Activated gamma-delta T cell (primary cell): Measurements from ENCODE around the gene C19orf53.
"Not testable (repeated sequence)": the region's sequence is repeated elsewhere in the genome, so short reads cannot be mapped to it uniquely, and the experiment has no call there.

ENCODE experiments used
- DNase-seq: peaks from one replicate; lab custom pipeline; 2025; lab: John Stamatoyannopoulos, UW

Gene C19orf53

DNA sequence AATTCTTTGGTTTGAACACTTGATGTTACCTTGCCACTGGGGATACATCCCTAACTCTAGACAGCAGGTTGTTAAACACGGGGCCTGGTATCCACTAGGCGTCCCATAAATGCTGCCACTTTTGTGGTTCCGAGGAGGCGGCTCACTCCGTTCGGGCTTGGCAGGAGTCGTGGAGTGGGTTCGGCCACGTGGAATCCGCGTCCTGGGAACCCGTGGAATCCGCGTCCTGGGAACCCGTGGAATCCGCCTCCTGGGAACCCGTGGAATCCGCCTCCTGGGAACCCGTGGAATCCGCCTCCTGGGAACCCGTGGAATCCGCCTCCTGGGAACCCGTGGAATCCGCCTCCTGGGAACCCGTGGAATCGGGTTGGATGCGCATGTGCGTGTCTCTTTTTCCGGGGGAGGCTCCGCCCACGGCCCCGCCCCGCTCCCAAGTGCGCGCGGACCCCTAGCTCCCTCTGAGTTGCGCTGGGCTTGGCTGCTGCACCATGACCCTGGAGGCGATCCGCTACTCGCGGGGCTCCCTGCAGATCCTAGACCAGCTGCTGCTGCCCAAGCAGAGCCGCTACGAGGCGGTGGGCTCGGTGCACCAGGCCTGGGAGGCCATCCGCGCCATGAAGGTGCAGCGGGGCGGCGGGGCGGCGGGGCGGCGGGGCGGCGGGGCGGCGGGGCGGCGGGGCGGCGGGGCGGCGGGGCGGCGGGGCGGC lies 10.0 kb upstream of the C19orf53 start, which contains the start of gene MRI1:
Gene MRI1 (plus strand): TSS at position 422 of the 707 bp plus-strand sequence. CDS start 67 bp downstream, at position 489.
- DNase-seq, result peak; percentile 37

DNA sequence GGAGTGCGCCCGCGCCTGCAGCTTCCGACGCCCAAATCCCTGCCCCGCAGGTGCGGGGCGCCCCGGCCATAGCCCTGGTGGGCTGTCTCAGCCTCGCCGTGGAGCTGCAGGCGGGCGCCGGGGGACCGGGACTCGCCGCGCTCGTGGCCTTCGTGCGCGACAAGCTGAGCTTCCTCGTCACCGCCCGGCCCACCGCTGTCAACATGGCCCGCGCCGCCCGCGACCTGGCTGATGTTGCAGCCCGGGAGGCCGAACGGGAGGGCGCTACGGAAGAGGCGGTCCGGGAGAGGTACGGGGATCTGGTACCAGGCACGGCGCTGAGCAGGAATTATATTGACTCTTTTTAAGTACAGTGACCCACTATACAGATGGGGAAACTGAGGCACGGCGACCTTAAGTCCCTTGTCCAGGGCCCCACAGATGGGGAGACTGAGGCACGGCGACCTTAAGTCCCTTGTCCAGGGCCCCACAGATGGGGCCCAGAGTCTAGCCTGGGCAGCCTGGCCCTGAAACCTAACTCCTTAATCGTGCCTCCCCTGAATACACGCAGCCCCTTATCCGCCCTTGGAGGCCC lies 9.3 kb upstream of the C19orf53 start:
- peak; percentile 22 for DNase-seq

DNA sequence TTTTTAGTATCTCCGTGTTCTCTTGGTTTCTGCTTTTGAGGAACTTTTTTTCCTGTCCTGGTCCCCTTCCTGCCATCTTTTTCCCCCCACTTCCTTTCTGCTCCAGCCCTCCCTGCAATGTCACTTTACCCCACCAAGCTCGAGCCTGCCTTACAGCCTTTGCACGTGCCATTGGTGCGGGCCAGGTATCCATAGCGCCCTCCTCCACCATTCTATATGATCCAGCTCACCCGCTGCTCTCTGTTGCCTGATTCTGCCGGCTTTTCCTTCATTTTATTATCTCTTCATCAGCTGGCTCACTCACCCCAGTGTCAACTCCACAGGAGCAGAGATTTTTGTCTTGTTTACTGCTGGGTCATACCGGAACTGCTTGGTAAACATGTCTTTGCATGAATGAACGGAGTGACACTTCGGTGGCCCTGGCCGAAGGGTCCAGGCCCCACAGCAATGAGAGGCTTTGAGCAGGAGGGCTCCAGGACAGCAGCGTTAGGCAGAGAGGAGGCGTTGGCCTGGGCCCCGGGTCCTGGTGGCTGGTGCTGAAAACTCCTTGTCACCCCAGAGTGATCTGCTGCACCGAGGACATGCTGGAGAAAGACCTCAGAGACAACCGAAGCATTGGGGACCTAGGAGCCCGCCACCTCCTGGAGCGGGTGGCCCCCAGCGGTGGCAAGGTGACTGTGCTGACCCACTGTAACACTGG lies 8.7 kb upstream of the C19orf53 start:
- DNase-seq, result no peak

DNA sequence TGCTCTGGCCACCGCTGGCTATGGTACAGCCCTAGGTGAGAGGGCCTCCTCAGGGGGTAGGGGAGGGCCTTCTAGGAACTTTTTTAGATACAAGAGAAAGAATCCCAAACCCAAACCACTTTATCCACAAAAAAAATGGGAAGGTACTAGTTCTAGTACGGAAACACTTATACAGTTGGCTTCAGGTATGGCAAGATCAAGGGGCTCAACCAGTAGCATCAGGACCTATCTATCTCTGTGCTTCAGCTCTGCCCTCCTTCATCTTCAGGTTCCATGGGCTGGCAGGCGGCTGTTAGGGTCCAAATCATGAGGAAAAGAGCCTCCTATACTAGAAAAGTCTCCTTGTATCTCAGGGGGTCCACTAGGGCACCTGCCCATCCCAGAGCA lies 8.2 kb upstream of the C19orf53 start:
- no peak for DNase-seq

DNA sequence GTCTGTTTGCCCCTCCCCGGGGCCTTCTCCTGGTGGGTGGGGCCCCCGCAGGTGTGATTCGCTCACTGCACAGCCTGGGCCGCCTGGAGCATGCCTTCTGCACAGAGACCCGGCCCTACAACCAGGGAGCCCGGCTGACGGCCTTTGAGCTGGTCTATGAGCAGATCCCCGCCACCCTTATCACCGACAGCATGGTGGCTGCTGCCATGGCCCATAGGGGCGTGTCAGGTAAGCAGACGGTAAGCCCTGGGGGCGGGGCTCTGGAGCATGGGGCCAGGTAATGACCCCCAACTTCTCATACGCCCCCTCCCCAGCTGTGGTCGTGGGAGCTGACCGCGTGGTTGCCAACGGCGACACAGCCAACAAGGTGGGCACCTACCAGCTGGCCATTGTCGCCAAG lies 5.7 kb upstream of the C19orf53 start:
- DNase-seq, result no peak

DNA sequence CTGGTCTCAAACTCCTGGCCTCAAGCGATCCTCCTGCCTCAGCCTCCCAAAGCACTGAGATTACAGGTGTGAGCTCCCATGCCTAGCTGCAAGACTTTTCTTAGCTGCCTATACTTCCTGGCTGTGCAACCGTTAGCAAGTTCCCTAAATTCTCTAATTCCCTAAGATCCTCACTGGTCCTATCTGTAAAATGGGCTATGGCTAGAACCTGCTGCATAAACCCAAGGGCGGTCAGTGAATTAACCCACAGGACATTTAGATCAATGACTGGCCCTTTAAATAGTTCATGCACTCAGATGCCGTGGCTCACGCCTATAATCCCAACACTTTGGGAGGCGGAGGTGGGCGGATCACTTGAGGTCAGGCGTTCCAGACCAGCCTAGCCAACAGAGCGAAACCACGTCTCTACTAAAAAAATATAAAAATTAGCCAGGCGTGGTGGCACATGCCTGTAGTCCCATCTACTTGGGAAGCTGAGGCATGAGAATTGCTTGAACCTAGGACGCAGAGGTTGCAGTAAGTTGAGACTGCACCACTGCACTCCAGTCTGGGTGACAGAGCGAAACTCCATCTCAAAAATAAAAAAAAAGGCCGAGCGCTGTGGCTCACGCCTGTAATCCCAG lies 4.1 kb upstream of the C19orf53 start:
- DNase-seq, result no peak

DNA sequence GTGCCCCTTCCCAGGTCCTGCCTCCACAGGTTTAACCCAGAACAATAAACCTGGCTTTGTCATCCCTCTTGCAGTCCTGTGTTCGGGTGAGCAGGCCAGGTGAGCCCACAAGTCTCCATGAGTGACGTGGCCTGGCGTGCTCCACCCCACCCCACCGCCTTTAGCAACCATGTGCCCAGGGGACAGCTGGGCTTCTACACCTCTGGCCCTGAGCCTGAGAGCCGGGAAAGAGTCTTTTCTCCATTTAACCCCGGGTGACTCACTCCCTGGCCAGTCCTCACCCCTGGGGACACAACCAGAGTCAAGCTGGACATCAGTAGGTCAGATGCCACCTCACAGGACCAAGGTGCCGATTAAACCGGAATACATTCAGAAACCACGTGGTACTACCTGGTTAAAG lies 4.1 kb downstream of the C19orf53 start:
- no peak for DNase-seq

DNA sequence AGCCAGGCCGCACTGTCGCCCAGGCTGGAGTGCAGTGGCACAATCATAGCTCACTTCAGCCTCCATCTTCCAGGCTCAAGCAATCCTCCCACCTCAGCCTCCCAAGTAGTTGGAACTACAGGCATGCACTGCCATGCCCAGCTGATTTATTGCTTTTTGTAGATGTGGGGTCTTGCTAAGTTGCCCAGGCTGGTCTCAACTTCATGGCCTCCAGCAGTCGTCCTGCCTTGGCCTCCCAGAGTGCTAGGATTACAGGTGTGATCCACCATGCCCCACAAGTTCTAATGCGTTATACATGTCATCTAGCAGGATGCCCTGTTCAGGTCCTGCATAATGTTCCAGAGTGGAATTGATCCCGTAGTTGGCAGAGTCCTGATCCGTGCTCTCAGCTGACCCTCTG lies 4.6 kb downstream of the C19orf53 start:
- DNase-seq, result no peak

DNA sequence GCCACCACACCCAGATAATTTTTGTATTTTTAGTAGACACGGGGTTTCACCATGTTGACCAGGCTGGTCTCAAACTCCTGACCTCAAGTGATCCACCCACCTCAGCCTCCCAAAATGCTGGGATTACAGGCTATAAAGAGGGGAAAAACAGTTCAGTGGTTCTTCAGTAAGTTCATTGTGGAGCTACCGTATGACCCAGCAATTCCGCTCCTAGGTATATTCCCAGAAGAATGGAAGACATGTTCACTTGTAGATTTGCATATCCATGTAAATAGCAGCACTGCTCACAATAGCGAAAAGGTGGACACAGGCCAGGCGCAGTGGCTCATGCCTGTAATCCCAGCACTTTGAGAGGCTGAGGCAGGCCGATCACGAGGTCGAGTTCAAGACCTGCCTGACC lies 5.5 kb downstream of the C19orf53 start:
- DNase-seq, result not testable (repeated sequence)

DNA sequence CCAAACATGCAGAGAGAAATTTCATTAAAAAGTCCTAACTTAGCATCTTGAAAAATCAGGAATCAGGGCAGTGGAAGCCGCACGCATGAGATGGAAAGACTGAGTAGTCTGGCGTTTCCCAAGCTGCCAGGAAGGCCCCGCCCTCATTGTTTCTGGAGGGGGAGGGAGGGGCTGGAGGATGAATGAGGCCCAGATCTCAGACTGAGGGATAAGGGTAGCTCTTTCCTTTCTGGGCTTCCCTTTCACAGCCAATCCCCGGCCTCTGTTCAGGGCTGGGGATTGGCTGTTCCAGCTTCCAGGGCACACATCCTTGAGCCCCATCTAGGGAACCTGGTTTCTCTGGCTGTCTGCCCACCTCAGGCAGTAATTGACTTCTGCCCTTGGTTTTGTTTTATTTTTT lies 7.3 kb downstream of the C19orf53 start:
- DNase-seq, result no peak

DNA sequence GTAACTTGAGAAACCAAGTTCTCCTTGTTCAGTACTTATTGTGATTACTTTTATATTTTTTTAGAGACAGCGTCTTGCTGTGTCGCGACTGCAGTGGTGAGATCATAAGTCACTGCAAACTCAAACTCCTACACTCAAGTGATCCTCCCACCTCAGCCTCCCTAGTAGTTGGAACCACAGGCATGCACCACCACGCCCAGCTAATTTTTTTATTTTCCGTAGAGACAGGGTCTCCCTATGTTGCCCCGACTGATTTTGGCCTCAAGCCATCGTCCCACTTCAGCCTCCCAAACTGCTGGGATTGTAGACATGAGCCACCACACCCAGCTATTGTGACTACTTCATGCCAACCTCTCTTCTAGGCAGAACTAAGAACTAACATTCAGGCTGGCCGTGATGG lies 8.3 kb downstream of the C19orf53 start:
- no peak for DNase-seq

DNA sequence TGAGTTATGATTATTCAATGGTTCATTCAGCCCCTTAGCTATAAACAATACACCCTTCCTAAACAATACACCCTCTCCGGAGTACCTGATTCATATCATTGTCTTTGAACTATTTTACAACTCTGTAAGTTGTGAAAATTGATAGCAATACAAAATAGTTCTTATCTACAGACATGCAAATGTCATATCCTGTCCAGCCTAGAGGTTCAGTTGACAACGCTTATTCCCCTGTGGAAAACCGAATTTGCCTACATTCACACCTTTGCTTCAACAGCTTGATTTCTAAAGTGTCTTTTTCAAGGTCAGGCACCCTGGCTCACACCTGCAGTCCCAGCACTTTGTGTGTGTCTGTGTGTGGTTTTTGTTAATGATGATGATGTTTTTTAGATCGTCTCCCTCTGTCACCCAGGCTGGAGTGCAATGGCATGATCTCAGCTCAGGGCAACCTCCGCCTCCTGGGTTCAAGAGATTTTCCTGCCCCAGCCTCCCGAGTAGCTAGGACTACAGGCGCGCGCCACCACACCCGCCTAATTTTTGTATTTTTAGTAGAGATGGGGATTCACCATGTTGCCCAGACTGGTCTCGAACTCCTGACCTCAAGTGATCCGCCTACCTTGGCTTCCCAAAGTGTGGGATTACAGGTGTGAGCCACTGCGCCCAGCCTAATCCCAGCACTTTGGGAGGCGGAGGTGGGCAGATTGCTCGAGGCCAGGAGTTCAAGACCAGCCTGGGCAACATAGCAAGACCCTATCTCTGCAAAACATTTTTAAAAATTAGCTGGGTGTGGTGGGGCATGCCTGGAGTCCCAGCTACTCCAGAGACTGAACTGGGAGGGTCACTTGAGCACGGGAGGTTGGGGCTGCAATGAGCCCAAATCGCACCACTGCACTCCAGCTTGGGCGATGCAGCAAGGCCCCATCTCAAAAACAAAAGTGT lies 9.6 kb downstream of the C19orf53 start:
- DNase-seq, result no peak

DNA sequence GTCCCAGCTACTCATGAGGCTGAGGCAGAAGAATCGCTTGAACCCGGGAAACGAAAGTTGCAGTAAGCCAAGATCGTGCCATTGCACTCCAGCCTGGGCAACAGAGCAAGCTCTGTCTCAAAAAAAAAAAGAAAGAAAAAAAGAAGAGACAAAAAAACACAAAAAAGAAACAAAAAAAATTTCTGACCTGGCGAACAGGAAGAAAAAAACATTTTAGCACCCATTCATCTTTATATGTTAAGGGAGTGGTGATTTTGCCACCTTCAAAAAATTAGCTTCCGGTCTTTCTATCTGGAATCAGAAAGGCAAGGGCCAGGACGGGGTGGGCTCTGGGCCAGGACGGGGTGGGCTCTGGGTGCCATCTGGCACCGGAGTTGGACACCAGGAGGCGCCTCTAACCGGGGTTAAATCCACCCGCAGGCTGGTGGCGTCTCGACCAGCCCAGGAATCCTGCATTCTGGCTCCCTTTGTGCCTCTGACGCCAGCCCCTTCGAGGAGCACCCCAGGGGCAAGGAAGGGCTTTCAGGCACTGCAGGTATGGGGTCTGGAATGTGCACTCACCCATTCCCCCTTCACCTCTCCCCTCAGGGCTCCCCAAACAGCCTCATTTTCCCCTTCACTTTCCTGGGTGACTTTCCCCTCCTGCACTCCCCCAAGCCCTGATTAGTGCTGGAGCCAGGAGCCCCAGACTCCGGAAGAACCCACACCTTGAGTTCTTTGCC lies 10.6 kb downstream of the C19orf53 start:
- DNase-seq, result peak; percentile 27

DNA sequence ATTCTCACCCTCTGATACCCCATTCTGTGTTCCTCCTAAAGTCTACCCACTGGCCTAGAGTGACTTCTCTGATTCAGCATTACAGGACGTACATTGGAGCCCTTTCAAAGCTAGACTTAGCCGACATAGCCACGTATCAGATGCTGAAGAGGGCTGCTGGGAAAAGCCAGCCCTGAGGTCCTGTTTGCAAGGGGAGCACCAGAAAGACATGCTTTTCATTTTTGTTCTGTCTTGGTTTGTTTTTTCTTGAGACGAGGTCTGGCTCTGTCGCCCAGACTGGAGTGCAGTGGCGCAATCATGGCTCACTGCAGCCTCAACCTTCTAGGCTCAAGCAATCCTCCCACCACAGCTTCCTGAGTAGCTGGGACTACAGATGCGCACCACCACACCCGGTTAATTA lies 14.7 kb downstream of the C19orf53 start:
- no peak for DNase-seq

DNA sequence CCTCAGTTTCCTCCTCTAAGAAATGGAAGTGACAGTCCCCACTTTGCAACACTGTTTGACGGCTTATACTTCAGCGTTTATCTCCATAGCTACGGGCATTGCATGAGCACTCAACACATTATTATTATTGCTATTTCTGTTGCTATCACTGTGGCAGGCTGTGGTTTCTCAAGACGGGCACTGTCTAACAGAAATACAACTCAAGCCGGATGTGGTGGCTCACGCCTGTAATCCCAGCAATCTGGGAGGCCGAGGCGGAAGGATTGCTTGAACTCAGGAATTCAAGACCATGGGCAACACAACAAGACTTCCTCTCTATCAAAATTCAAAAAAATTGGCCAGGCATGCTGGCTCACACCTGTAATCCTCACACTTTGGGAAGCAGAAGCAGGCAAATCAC lies 16.1 kb downstream of the C19orf53 start:
- DNase-seq, result no peak

DNA sequence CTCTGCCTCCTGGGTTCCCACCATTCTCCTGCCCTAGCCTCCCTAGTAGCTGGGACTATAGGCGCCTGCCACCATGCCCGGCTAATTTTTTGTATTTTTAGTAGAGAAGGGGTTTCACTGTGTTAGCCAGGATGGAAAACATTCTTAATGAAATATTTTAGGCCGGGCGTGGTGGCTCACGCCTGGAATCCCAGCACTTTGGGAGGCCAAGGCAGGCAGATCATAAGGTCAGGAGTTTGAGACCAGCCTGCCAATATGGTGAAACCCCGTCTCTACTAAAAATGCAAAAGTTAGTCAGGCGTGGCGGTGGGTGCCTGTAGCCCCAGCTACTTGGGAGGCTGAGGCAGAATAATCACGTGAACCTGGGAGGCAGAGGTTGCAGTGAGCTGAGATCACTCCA lies 19.1 kb downstream of the C19orf53 start:
- DNase-seq, result not testable (repeated sequence)

DNA sequence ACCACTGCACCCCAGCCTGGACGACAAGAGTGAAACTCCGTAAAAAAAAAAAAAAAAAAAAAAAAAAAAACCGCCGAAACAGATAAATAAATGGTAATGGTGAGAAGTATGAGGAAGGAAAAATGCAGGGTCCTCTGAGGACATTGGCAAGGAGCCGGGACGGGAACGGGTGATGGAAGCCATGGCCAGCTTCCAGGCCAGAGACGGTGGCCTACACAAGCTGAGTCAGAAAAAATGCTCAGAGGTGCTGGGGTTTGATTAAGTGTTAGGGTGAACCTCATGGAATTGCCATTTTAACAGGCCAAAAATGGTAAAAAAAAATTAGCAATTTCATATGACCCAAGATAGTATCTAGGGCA lies 20.1 kb downstream of the C19orf53 start:
- DNase-seq, result no peak

DNA sequence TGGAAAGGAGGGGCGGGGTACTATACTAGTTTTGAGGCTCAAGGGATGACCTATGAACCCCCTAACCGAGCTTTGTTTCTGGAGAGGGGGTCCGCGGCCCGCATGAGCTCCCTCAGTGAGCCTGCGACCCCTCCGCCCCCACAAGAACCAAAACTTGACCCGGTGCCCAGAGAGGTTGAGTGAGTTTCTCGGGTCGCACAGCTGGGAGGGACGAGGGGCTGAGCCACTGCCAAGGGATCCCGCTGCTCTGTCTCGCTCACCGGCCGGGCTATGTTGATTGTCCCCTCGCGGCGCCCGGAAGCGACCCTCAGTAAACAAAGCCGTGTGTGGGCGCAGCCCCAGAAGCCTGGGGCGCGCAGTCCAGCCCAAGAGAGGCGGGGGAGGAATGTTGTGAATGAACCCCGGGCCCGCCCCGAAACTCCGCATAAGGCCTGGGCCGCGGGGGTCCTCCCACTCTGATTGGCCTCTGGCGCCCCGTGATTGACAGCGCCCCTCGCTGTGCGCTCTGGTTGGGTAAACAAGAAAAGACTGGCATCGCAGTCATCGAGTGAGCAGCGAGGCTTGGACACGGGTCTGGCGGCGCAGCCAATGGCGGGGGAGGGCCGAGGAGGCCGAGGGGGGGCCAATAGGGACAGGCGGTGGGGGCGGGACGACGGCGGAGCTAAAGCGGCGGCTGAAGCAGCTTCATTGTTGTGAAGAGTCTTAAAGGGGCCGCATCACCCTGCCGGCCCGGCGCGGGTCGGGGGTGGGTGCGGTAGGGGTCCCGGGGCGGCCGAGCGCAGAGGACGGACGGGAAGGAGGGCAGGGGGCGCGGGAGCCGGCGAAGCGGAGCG lies 20.7 kb downstream of the C19orf53 start, which contains the start of gene ZSWIM4:
Gene ZSWIM4 (plus strand): TSS at position 687 of the 833 bp plus-strand sequence. CDS start 206 bp downstream, outside the sequence.
- DNase-seq, result peak; percentile 93

DNA sequence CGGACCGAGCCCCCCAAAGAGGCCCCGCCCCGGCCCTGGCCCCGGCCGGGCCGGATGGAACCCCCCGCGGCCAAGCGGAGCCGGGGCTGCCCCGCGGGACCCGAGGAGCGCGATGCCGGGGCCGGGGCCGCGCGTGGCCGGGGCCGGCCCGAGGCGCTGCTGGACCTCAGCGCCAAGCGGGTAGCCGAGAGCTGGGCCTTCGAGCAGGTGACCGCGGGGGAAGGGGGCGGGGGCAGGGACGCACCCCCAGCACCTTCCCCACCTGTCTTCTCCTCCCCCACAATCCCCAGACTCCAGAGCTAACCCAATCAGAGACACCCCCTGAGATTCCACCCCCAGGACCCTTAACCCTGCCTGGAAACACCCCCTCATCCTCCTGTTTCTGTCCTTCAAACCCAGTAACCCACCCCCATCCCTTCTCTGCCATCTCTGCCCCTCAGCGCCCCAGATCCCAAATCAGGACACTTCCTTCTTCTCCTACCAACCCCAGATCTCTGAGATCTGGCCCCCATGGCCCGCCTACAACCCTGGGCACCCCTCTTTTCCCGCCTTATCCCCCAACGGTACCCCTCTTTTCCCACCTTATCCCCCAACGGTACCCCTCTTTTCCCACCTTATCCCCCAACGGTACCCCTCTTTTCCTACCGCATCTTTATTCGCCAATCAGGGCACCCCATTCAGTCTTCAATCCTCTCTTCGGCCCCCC lies 21.5 kb downstream of the C19orf53 start:
- DNase-seq, result no peak
